Mesangial cell (primary cell): ENCODE results near the gene KRTAP4-2. TPM values are rescaled to one million over a fixed set of nuclear protein-coding genes. Genes with fewer than 3 reads are reported as not detected.

Source experiments
- total RNA-seq: library from RNA; depleted of rRNA; stranded (reverse); fragments of >200 nt; gene quantifications from 2 replicates; pipeline ENCODE4 v1.2.3, GENCODE V29; 2015

KRTAP4-2 gene
- total RNA-seq: not detected in 2 replicates

GRCh38 chr17:41177727-41178271 is at the start of gene KRTAP4-2:
Gene KRTAP4-2, minus strand, starts transcription at chr17:41178221. Its CDS starts 57 bp downstream, at chr17:41178164.

GRCh38 chr17:41226598-41227095 is 48.6 kb upstream of the KRTAP4-2 start, which contains the start of gene KRTAP9-2:
Gene KRTAP9-2, plus strand, starts transcription at chr17:41226648. Its CDS starts 7 bp downstream, at chr17:41226655.

GRCh38 chr17:41189837-41190318 is 11.9 kb upstream of the KRTAP4-2 start, which contains the start of gene KRTAP9-1:
Gene KRTAP9-1, plus strand, starts transcription at chr17:41189887. Its CDS starts 0 bp downstream, at chr17:41189887.

GRCh38 chr17:41184480-41184961 is 6.5 kb upstream of the KRTAP4-2 start, which contains the start of gene KRTAP4-1:
Gene KRTAP4-1, minus strand, starts transcription at chr17:41184911. Its CDS starts 57 bp downstream, at chr17:41184854.

GRCh38 chr17:41168121-41168520 is 9.9 kb downstream of the KRTAP4-2 start, which contains the start of gene KRTAP4-3:
Gene KRTAP4-3, minus strand, starts transcription at chr17:41168221. Its CDS starts 49 bp downstream, at chr17:41168172.

GRCh38 chr17:41160648-41161047 is 17.4 kb downstream of the KRTAP4-2 start, which contains the start of gene KRTAP4-4:
Gene KRTAP4-4, minus strand, starts transcription at chr17:41160748. Its CDS starts 57 bp downstream, at chr17:41160691.

GRCh38 chr17:41149652-41149985 is 28.4 kb downstream of the KRTAP4-2 start, which contains the start of gene KRTAP4-5:
Gene KRTAP4-5, minus strand, starts transcription at chr17:41149825. Its CDS starts 58 bp downstream, at chr17:41149767.

GRCh38 chr17:41140360-41141131 is 37.5 kb downstream of the KRTAP4-2 start, which contains the start of gene KRTAP4-6:
Gene KRTAP4-6, minus strand, starts transcription at chr17:41140544. Its CDS starts 57 bp downstream, at chr17:41140487.

Other genes with a start within 250 kb of the KRTAP4-2 start
- gene KRT23, start 240.6 kb downstream of the KRTAP4-2 start, total RNA-seq: 0.76 TPM in 1 of 2 replicates, not detected in the other
- not detected in 2 replicates for gene KRT39, start 211.3 kb downstream of the KRTAP4-2 start, total RNA-seq
- gene KRT40, start 193.9 kb downstream of the KRTAP4-2 start, total RNA-seq: not detected in 2 replicates
- not detected in 2 replicates for gene KRTAP3-3, start 184.1 kb downstream of the KRTAP4-2 start, total RNA-seq
- not detected in 2 replicates for gene KRTAP3-2, start 178.3 kb downstream of the KRTAP4-2 start, total RNA-seq
- not detected in 2 replicates for gene KRTAP3-1, start 169.1 kb downstream of the KRTAP4-2 start, total RNA-seq
- gene KRTAP1-5, start 151.0 kb downstream of the KRTAP4-2 start, total RNA-seq: not detected in 2 replicates
- gene KRTAP1-4, start 148.0 kb downstream of the KRTAP4-2 start, total RNA-seq: not detected in 2 replicates
- gene KRTAP1-3, start 143.3 kb downstream of the KRTAP4-2 start, total RNA-seq: not detected in 2 replicates
- not detected in 2 replicates for gene KRTAP1-1, start 136.8 kb downstream of the KRTAP4-2 start, total RNA-seq
- not detected in 2 replicates for gene KRTAP2-1, start 130.9 kb downstream of the KRTAP4-2 start, total RNA-seq
- gene KRTAP2-2, start 123.0 kb downstream of the KRTAP4-2 start, total RNA-seq: not detected in 2 replicates
- gene KRTAP2-3, start 118.1 kb downstream of the KRTAP4-2 start, total RNA-seq: 0.13 and 2.6 TPM in 2 replicates
- gene KRTAP2-4, start 112.3 kb downstream of the KRTAP4-2 start, total RNA-seq: not detected in 2 replicates
- gene KRTAP4-7, start 94.1 kb downstream of the KRTAP4-2 start, total RNA-seq: not detected in 2 replicates
- not detected in 2 replicates for gene KRTAP4-8, start 80.1 kb downstream of the KRTAP4-2 start, total RNA-seq
- gene KRTAP4-16, start 76.0 kb downstream of the KRTAP4-2 start, total RNA-seq: not detected in 2 replicates
- gene KRTAP4-9, start 72.8 kb downstream of the KRTAP4-2 start, total RNA-seq: not detected in 2 replicates
- not detected in 2 replicates for gene KRTAP4-11, start 59.8 kb downstream of the KRTAP4-2 start, total RNA-seq
- not detected in 2 replicates for gene KRTAP4-12, start 54.0 kb downstream of the KRTAP4-2 start, total RNA-seq
- not detected in 2 replicates for gene KRTAP4-6, start 37.7 kb downstream of the KRTAP4-2 start, total RNA-seq
- gene KRTAP4-5, start 28.4 kb downstream of the KRTAP4-2 start, total RNA-seq: not detected in 2 replicates
- gene KRTAP4-4, start 17.5 kb downstream of the KRTAP4-2 start, total RNA-seq: not detected in 2 replicates
- gene KRTAP4-3, start 10.0 kb downstream of the KRTAP4-2 start, total RNA-seq: not detected in 2 replicates
- not detected in 2 replicates for gene KRTAP4-1, start 6.7 kb upstream of the KRTAP4-2 start, total RNA-seq
- gene KRTAP9-1, start 11.7 kb upstream of the KRTAP4-2 start, total RNA-seq: not detected in 2 replicates
- gene KRTAP9-2, start 48.4 kb upstream of the KRTAP4-2 start, total RNA-seq: not detected in 2 replicates
- gene KRTAP9-3, start 54.2 kb upstream of the KRTAP4-2 start, total RNA-seq: not detected in 2 replicates
- not detected in 2 replicates for gene KRTAP9-8, start 59.8 kb upstream of the KRTAP4-2 start, total RNA-seq
- gene KRTAP9-4, start 71.5 kb upstream of the KRTAP4-2 start, total RNA-seq: not detected in 2 replicates
- not detected in 2 replicates for gene KRTAP9-9, start 77.2 kb upstream of the KRTAP4-2 start, total RNA-seq
- gene KRTAP9-6, start 87.2 kb upstream of the KRTAP4-2 start, total RNA-seq: not detected in 2 replicates
- gene KRTAP9-7, start 97.5 kb upstream of the KRTAP4-2 start, total RNA-seq: not detected in 2 replicates
- gene KRTAP29-1, start 124.6 kb upstream of the KRTAP4-2 start, total RNA-seq: not detected in 2 replicates
- not detected in 2 replicates for gene KRTAP16-1, start 131.1 kb upstream of the KRTAP4-2 start, total RNA-seq
- 0.33 and 0.63 TPM in 2 replicates for gene KRTAP17-1, start 137.5 kb upstream of the KRTAP4-2 start, total RNA-seq
- not detected in 2 replicates for gene KRT33A, start 172.6 kb upstream of the KRTAP4-2 start, total RNA-seq
- gene KRT33B, start 191.6 kb upstream of the KRTAP4-2 start, total RNA-seq: not detected in 2 replicates
- 0.13 and 2.9 TPM in 2 replicates for gene KRT34, start 204.1 kb upstream of the KRTAP4-2 start, total RNA-seq
- gene KRT31, start 219.4 kb upstream of the KRTAP4-2 start, total RNA-seq: 0.13 TPM in 1 of 2 replicates, not detected in the other
- gene KRT37, start 246.4 kb upstream of the KRTAP4-2 start, total RNA-seq: not detected in 2 replicates